IMR-90 (cell line): ENCODE measurements around the gene CDK6. TPM values are rescaled to one million over a fixed set of nuclear protein-coding genes. Genes with fewer than 3 reads are reported as not detected.

Source experiments
- ATAC-seq: fragments of 200-7000 bp; cut with Tn5 transposase; 2 replicates; pipeline ENCODE4 v1.9.1; 2020; ENCODE audit warnings: low read depth, mild to moderate bottlenecking, moderate library complexity
- BruUV-seq: library from RNA; stranded (reverse); fragments of 400-500 nt; replicated peaks from 2 replicates; lab custom pipeline; 2021; lab: Mats Ljungman, UMichigan
- CTCF ChIA-PET: fragments of 300-600 bp; formaldehyde crosslinking; extraction: SDS; loops from one replicate; lab custom pipeline; 2021; ENCODE audit warnings: antibody characterized with exemption; lab: Yijun Ruan, JAX
- POLR2A ChIA-PET: fragments of 300-600 bp; sonication (Branson Sonifier 250); formaldehyde crosslinking; loops from one replicate; lab custom pipeline; 2022; ENCODE audit warnings: antibody characterized with exemption; ENCODE audit not compliant: unreplicated experiment; lab: Charles Lee
- DNase-seq: peaks from one replicate; pipeline ENCODE4 v3.0.0; 2013
- H2AFZ ChIP-seq: replicated peaks from 2 replicates; pipeline ENCODE3; 2013; ENCODE audit warnings: low read length, mild to moderate bottlenecking; ENCODE audit not compliant: poor library complexity
- H2AK5ac ChIP-seq: 2 replicates; pipeline ENCODE4 v1.6.1; 2013; ENCODE audit warnings: low read depth, low read length, inconsistent platforms
- H2AK9ac ChIP-seq: replicated peaks from 2 replicates; pipeline ENCODE3; 2013; ENCODE audit warnings: mild to moderate bottlenecking, low read depth, low read length, moderate library complexity; ENCODE audit not compliant: poor library complexity
- H2BK120ac ChIP-seq: 2 replicates; pipeline ENCODE4 v1.6.1; 2013; ENCODE audit warnings: low read depth, low read length, inconsistent platforms
- H2BK15ac ChIP-seq: 3 replicates; pipeline ENCODE4 v1.6.1; 2013; ENCODE audit warnings: low read depth, low read length, inconsistent platforms
- H2BK20ac ChIP-seq: 2 replicates; pipeline ENCODE4 v1.6.1; 2013; ENCODE audit warnings: low read depth, mild to moderate bottlenecking, inconsistent platforms, low read length, moderate library complexity
- H2BK5ac ChIP-seq: 2 replicates; pipeline ENCODE4 v1.6.1; 2013; ENCODE audit warnings: mild to moderate bottlenecking, low read depth, low read length, inconsistent platforms; ENCODE audit not compliant: poor library complexity, severe bottlenecking
- H3K14ac ChIP-seq: replicated peaks from 2 replicates; pipeline ENCODE4 v1.6.1; 2013; ENCODE audit warnings: low read depth, low read length, inconsistent platforms
- H3K18ac ChIP-seq: 2 replicates; pipeline ENCODE4 v1.6.1; 2013; ENCODE audit warnings: low read depth, low read length, control low read depth
- H3K23ac ChIP-seq: 2 replicates; pipeline ENCODE4 v1.6.1; 2013; ENCODE audit warnings: low read depth, low read length, inconsistent platforms
- H3K27ac ChIP-seq: 2 replicates; pipeline ENCODE4 v1.5.1; 2013; ENCODE audit warnings: mild to moderate bottlenecking, control low read depth, low read length; ENCODE audit not compliant: insufficient read depth
- H3K27me3 ChIP-seq: 2 replicates; pipeline ENCODE4 v1.6.1; 2013; ENCODE audit warnings: low read length; ENCODE audit not compliant: control insufficient read depth, insufficient read depth
- H3K36me3 ChIP-seq: 2 replicates; pipeline ENCODE4 v1.6.1; 2013; ENCODE audit warnings: low read length, mixed read lengths; ENCODE audit not compliant: control insufficient read depth, insufficient read depth
- H3K4ac ChIP-seq: 2 replicates; pipeline ENCODE4 v1.6.1; 2013; ENCODE audit warnings: low read depth, low read length, inconsistent platforms
- H3K4me1 ChIP-seq: 2 replicates; pipeline ENCODE4 v1.6.1; 2013; ENCODE audit warnings: low read length, mixed read lengths; ENCODE audit not compliant: control insufficient read depth, insufficient read depth
- H3K4me2 ChIP-seq: 2 replicates; pipeline ENCODE4 v1.6.1; 2013; ENCODE audit warnings: low read depth, mild to moderate bottlenecking, control low read depth, low read length, moderate library complexity
- H3K4me3 ChIP-seq: 2 replicates; pipeline ENCODE4 v1.5.1; 2013; ENCODE audit warnings: low read depth, mild to moderate bottlenecking, control low read depth, low read length, moderate library complexity; ENCODE audit not compliant: insufficient read depth
- H3K56ac ChIP-seq: 2 replicates; pipeline ENCODE4 v1.6.1; 2013; ENCODE audit warnings: low read length, inconsistent platforms; ENCODE audit not compliant: insufficient read depth; ENCODE audit errors: extremely low read depth
- H3K79me1 ChIP-seq, 2 experiments: 2 replicates each; pipeline ENCODE4 v1.6.1; 2013; ENCODE audit warnings: low read length in 2 of 2, inconsistent platforms in 1 of 2, low read depth in 1 of 2
- H3K9ac ChIP-seq: 2 replicates; pipeline ENCODE4 v1.6.1; 2013; ENCODE audit warnings: low read depth, low read length, control low read depth
- H3K9me1 ChIP-seq: 2 replicates; pipeline ENCODE4 v1.6.1; 2013; ENCODE audit warnings: low read length, inconsistent platforms; ENCODE audit not compliant: insufficient read depth
- H3K9me3 ChIP-seq: 2 replicates; pipeline ENCODE4 v1.6.1; 2013; ENCODE audit warnings: low read length; ENCODE audit not compliant: control insufficient read depth, insufficient read depth
- H4K20me1 ChIP-seq: 2 replicates; pipeline ENCODE4 v1.6.1; 2013; ENCODE audit warnings: low read length, inconsistent platforms; ENCODE audit not compliant: insufficient read depth
- H4K5ac ChIP-seq: 2 replicates; pipeline ENCODE4 v1.6.1; 2013; ENCODE audit warnings: mild to moderate bottlenecking, low read depth, low read length, control low read depth
- H4K8ac ChIP-seq, 2 experiments: 2 replicates each; pipeline ENCODE4 v1.6.1; 2013; ENCODE audit warnings: low read depth in 2 of 2, low read length in 2 of 2, control low read depth in 1 of 2, inconsistent platforms in 1 of 2
- H4K91ac ChIP-seq: 2 replicates; pipeline ENCODE4 v1.6.1; 2013; ENCODE audit warnings: low read depth, low read length, inconsistent platforms; ENCODE audit not compliant: insufficient read depth
- BHLHE40 ChIP-seq: fragments of 150-350 bp; IDR thresholded peaks from 2 replicates; pipeline ENCODE4 v1.6.1; 2016; ENCODE audit warnings: mild to moderate bottlenecking, low read depth, low read length
- FOS ChIP-seq: fragments of 150-350 bp; IDR thresholded peaks from 2 replicates; pipeline ENCODE4 v1.6.1; 2016; ENCODE audit warnings: low read depth, low read length
- MAZ ChIP-seq: IDR thresholded peaks from 2 replicates; pipeline ENCODE4 v1.6.1; 2012; ENCODE audit warnings: low read depth, mild to moderate bottlenecking, low read length, improper control_type of control experiment, moderate library complexity, borderline replicate concordance
- POLR2A ChIP-seq: IDR thresholded peaks from 2 replicates; pipeline ENCODE4 v1.6.1; 2012; ENCODE audit warnings: mild to moderate bottlenecking, low read depth, low read length
- RAD21 ChIP-seq: IDR thresholded peaks from 2 replicates; pipeline ENCODE4 v1.6.1; 2012; ENCODE audit warnings: low read length, improper control_type of control experiment
- RCOR1 ChIP-seq: IDR thresholded peaks from 2 replicates; pipeline ENCODE4 v1.6.1; 2012; ENCODE audit warnings: mild to moderate bottlenecking, low read length, improper control_type of control experiment; ENCODE audit not compliant: insufficient replicate concordance
- RFX5 ChIP-seq: IDR thresholded peaks from 2 replicates; pipeline ENCODE4 v1.8.0; 2012; ENCODE audit warnings: low read depth, mild to moderate bottlenecking, low read length, moderate library complexity
- WGBS, 2 experiments: methylation state at CpG; one replicate each; pipeline versions ENCODE4 v1.1.5 to v1.1.7; 2013; ENCODE audit warnings: missing lambda C conversion rate in 2 of 2; ENCODE audit not compliant: insufficient read length in 1 of 2; ENCODE audit errors: extremely low coverage in 2 of 2; 5-methylcytosine and 5-hydroxymethylcytosine counted together
- dilution Hi-C: fragments of 300-500 bp; cut with HindIII; formaldehyde crosslinking; loops from one replicate; pipeline ENCODE4 v1.14.3; 2018; ENCODE audit warnings: low sequenced_read_pairs; ENCODE audit not compliant: unreplicated experiment
- in situ Hi-C: fragments of 300-500 bp; cut with MboI; formaldehyde crosslinking; loops from 3 replicates; pipeline ENCODE4 v1.14.3; 2019; ENCODE audit warnings: low sequenced_read_pairs, inconsistent platforms, mixed read lengths
- intact Hi-C: fragments of 100-400 bp; cut with micrococcal nuclease; formaldehyde crosslinking; loops from 2 replicates; pipeline ENCODE4 v1.10.0; 2022
- polyA plus RNA-seq, 3 experiments: library from polyadenylated mRNA; depleted of rRNA; stranded (reverse); fragments of >200 nt; gene quantifications; 2 replicates each; pipeline ENCODE4 v1.2.3, GENCODE V29; 2012; ENCODE audit warnings: low replicate concordance in 1 of 3
- total RNA-seq: library from RNA; depleted of rRNA; stranded (reverse); fragments of >200 nt; gene quantifications from 2 replicates; pipeline ENCODE4 v1.2.3, GENCODE V29; 2012
- TF ChIP-seq, protein P1 (sequence below): conservative IDR thresholded peaks from 2 replicates; pipeline ENCODE4 v1.5.1; 2012; ENCODE audit warnings: mild to moderate bottlenecking, low read depth, low read length, improper control_type of control experiment
- TF ChIP-seq, protein P2 (sequence below): fragments of 150-350 bp; IDR thresholded peaks from 2 replicates; pipeline ENCODE4 v1.6.1; 2017; ENCODE audit warnings: mild to moderate bottlenecking, antibody characterized with exemption, low read length, low read depth

The CDK6 gene
- total and polyA plus RNA-seq, 2 of the 4 experiments (the other 2 are of a cell fraction), result 21.5 to 195 TPM

DNA sequence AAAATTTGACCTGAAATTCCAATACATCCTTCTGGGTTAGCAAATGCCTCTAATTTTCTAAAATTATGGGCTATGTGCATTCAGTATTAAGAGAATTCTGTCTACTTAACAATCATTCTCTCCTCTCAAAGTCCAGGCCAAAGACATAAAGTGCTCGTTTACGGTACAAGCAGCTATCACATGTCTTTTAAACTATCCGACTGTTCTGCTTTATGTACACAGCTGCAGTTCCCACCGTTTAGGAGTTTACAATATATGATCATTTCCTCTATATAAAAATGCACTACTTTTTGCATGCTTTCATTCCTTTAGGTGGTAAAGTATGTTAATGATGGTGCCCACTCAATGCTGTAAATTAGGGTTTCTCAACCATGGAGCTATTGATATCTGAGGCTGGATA, 34.0 kb downstream of the CDK6 start:
- no peak overlapping the region for H2BK120ac ChIP-seq
- H3K79me1 ChIP-seq, result peaks cover 30 to 81% of the 10 kb centered on the region in 2 experiments
- WGBS, 2 experiments, result 100% methylated on average over 2 of the region's 4 CpGs; no CpG with 5 or more reads in 1 of the 2 experiments
- no peak overlapping the region for H4K8ac ChIP-seq
- no peak for ATAC-seq
- H3K27ac ChIP-seq, result no peak overlapping the region
- H3K4me1 ChIP-seq, result peaks cover 15% of the 10 kb centered on the region
- ChIA-PET CTCF (no interaction called here), POLR2A (no interaction called here)
- in situ Hi-C loops, result no loop called here
- peaks cover 79% of the 10 kb centered on the region for H4K20me1 ChIP-seq
- H3K18ac ChIP-seq, result no peak overlapping the region
- H2BK15ac ChIP-seq, result no peak overlapping the region
- no peak for DNase-seq
- H3K36me3 ChIP-seq, result peaks cover 7% of the 10 kb centered on the region
- no peak overlapping the region for H3K4ac ChIP-seq
- BruUV-seq, result no TSS peak
- no peak overlapping the region for H3K4me2 ChIP-seq
- H4K91ac ChIP-seq, result no peak overlapping the region
- H2AK5ac ChIP-seq, result no peak overlapping the region
- no peak overlapping the region for H3K4me3 ChIP-seq
- peaks cover 21% of the 10 kb centered on the region for H3K9me1 ChIP-seq
- H3K9ac ChIP-seq, result no peak overlapping the region
- intact Hi-C loops, result no loop called here
- dilution Hi-C loops, result no loop called here
- H2AK9ac ChIP-seq, result no peak overlapping the region
- H3K9me3 ChIP-seq, result no peaks in the 10 kb centered on the region
- H3K56ac ChIP-seq, result no peak overlapping the region
- no peak overlapping the region for H2BK20ac ChIP-seq
- no peak overlapping the region for H3K23ac ChIP-seq
- no peak overlapping the region for H3K14ac ChIP-seq
- no peak overlapping the region for H4K5ac ChIP-seq
- no peak overlapping the region for H2BK5ac ChIP-seq
- no peak for TF ChIP-seq RFX5
- TF ChIP-seq BHLHE40, result no peak
- TF ChIP-seq, protein P1, sequence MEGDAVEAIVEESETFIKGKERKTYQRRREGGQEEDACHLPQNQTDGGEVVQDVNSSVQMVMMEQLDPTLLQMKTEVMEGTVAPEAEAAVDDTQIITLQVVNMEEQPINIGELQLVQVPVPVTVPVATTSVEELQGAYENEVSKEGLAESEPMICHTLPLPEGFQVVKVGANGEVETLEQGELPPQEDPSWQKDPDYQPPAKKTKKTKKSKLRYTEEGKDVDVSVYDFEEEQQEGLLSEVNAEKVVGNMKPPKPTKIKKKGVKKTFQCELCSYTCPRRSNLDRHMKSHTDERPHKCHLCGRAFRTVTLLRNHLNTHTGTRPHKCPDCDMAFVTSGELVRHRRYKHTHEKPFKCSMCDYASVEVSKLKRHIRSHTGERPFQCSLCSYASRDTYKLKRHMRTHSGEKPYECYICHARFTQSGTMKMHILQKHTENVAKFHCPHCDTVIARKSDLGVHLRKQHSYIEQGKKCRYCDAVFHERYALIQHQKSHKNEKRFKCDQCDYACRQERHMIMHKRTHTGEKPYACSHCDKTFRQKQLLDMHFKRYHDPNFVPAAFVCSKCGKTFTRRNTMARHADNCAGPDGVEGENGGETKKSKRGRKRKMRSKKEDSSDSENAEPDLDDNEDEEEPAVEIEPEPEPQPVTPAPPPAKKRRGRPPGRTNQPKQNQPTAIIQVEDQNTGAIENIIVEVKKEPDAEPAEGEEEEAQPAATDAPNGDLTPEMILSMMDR, result no peak
- no peak for TF ChIP-seq RAD21
- TF ChIP-seq FOS, result no peak
- no peak for TF ChIP-seq RCOR1
- no peak for TF ChIP-seq MAZ
- no peak for TF ChIP-seq POLR2A
- TF ChIP-seq, protein P2, sequence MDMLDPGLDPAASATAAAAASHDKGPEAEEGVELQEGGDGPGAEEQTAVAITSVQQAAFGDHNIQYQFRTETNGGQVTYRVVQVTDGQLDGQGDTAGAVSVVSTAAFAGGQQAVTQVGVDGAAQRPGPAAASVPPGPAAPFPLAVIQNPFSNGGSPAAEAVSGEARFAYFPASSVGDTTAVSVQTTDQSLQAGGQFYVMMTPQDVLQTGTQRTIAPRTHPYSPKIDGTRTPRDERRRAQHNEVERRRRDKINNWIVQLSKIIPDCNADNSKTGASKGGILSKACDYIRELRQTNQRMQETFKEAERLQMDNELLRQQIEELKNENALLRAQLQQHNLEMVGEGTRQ, result no peak
- H2AFZ ChIP-seq, result no peak overlapping the region
- H3K27me3 ChIP-seq, result no peaks in the 10 kb centered on the region
